Activated CD4-positive, alpha-beta T cell treated with anti-CD3 and anti-CD28 coated beads, Interleukin-2, amount 10 ng/mL, durations not matched to agents 7 days and 5 days (primary cell): ENCODE measurements around the gene SLC25A15. TPM values are rescaled to one million over a fixed set of nuclear protein-coding genes. Genes with fewer than 3 reads are reported as not detected.

ENCODE experiments used
- microRNA-seq: library from miRNA; unstranded; fragments of <30 nt; microRNA quantifications from one replicate; pipeline ENCODE4 v1.2.0, GENCODE V29; 2021; ENCODE audit warnings: borderline microRNAs expressed, borderline replicate concordance
- total RNA-seq, 2 experiments: library from RNA; stranded (reverse); gene quantifications; one replicate each; pipeline ENCODE4 v1.2.3, GENCODE V29; 2021

Gene SLC25A15
- total RNA-seq, 2 experiments from 2014 or later: 14.4 to 15.5 TPM

Small RNA genes lying within 50 kb of the gene (microRNA-seq; reads per million reads assigned to microRNA genes)
- gene MIR621: not detected

Other genes starting within 250 kb of the SLC25A15 start
- gene FOXO1, start 123.0 kb upstream of the SLC25A15 start, total RNA-seq: 10 to 100 TPM; 40.3 to 46.5 TPM
- gene MRPS31, start 18.4 kb upstream of the SLC25A15 start, total RNA-seq: 10 to 100 TPM; 32.3 to 36.2 TPM
- 100 to 1,000 TPM; 125 to 149 TPM for gene ELF1, start 229.7 kb downstream of the SLC25A15 start, total RNA-seq